HG02623 (cell line): ENCODE measurements around the gene LARP1.
A peak's percentile ranks its signal among the peaks of the same experiment; 100 is the strongest.
"Not testable (repeated sequence)": the region's sequence is repeated elsewhere in the genome, so short reads cannot be mapped to it uniquely, and the experiment has no call there.

Experiments
- ATAC-seq: cut with Tn5 transposase; IDR thresholded peaks from one replicate; pipeline ENCODE4 v1.9.1; 2021; ENCODE audit warnings: moderate library complexity; ENCODE audit not compliant: unreplicated experiment

Gene LARP1

GRCh38 chr5:154734370-154735248, 20.6 kb upstream of the LARP1 start:
- no peak for ATAC-seq

- ATAC-seq, result not testable (repeated sequence)
Observed at GRCh38 chr5:154735362-154735761, 19.8 kb upstream of the LARP1 start.

- ATAC-seq, result not testable (repeated sequence)
Observed at GRCh38 chr5:154736372-154736771, 18.8 kb upstream of the LARP1 start.

GRCh38 chr5:154737667-154738320, 17.4 kb upstream of the LARP1 start:
- ATAC-seq, result no peak

GRCh38 chr5:154740483-154740882, 14.7 kb upstream of the LARP1 start:
- ATAC-seq, result no peak

- ATAC-seq, result no peak
Observed at GRCh38 chr5:154740957-154741356, 14.2 kb upstream of the LARP1 start.

- ATAC-seq, result no peak
Observed at GRCh38 chr5:154741415-154741814, 13.8 kb upstream of the LARP1 start.

GRCh38 chr5:154743812-154744211, 11.4 kb upstream of the LARP1 start:
- no peak for ATAC-seq

GRCh38 chr5:154745349-154745748, 9.8 kb upstream of the LARP1 start:
- ATAC-seq, result no peak

- ATAC-seq, result no peak
Observed at GRCh38 chr5:154749491-154749890, 5.7 kb upstream of the LARP1 start.

GRCh38 chr5:154750641-154751040, 4.5 kb upstream of the LARP1 start:
- ATAC-seq, result not testable (repeated sequence)

- ATAC-seq, result no peak
Observed at GRCh38 chr5:154751854-154752253, 3.3 kb upstream of the LARP1 start.

GRCh38 chr5:154753792-154754191, 1.4 kb upstream of the LARP1 start:
- ATAC-seq, result no peak

GRCh38 chr5:154754460-154755360, 467 bp upstream of the LARP1 start:
- ATAC-seq, result peak; percentile 89

GRCh38 chr5:154756009-154756867, 1.1 kb downstream of the LARP1 start:
- no peak for ATAC-seq

GRCh38 chr5:154756868-154757813, 2.0 kb downstream of the LARP1 start:
- no peak for ATAC-seq

- ATAC-seq, result no peak
Observed at GRCh38 chr5:154757814-154758406, 2.7 kb downstream of the LARP1 start.

- no peak for ATAC-seq
Observed at GRCh38 chr5:154758493-154758892, 3.3 kb downstream of the LARP1 start.

- ATAC-seq, result no peak
Observed at GRCh38 chr5:154758977-154759376, 3.8 kb downstream of the LARP1 start.
